Motor neuron (in vitro differentiated cells): ENCODE results near the gene LRP4. TPM values are rescaled to one million over a fixed set of nuclear protein-coding genes. Genes with fewer than 3 reads are reported as not detected.

Experiments used
- ATAC-seq, 8 experiments: fragments of 200-7000 bp; cut with Tn5 transposase; replicated peaks in 6 of 8; 2 replicates each; pipeline ENCODE4 v1.8.0; 2021; ENCODE audit warnings: mild to moderate bottlenecking in 8 of 8, moderate library complexity in 8 of 8
- H3K27ac ChIP-seq, 2 donors: fragments of 250-450 bp; sonication (Bioruptor Pico); 2 replicates each; pipeline ENCODE4 v1.9.0; 2021; ENCODE audit warnings: antibody characterized with exemption in 2 of 2, mild to moderate bottlenecking in 2 of 2, moderate library complexity in 1 of 2
- H3K4me1 ChIP-seq, 2 donors: fragments of 250-450 bp; sonication (Bioruptor Pico); replicated peaks in 1 of 2; 2 replicates each; pipeline ENCODE4 v1.6.1; 2021; ENCODE audit warnings: antibody characterized with exemption in 2 of 2, mild to moderate bottlenecking in 2 of 2, moderate library complexity in 1 of 2
- H3K4me3 ChIP-seq, 5 donors: fragments of 250-450 bp; sonication (Bioruptor Pico); 2 replicates each; pipeline ENCODE4 v1.9.0; 2021; ENCODE audit warnings: antibody characterized with exemption in 5 of 5, mild to moderate bottlenecking in 5 of 5, moderate library complexity in 4 of 5
- WGBS, 10 experiments: fragments of 450-650 bp; shearing (Covaris generic); methylation state at CpG; one replicate each; pipeline ENCODE4 v1.0.0; 2022; 5-methylcytosine and 5-hydroxymethylcytosine counted together
- in situ Hi-C, 9 experiments: fragments of 400-800 bp; cut with MboI; loops; one replicate each; pipeline ENCODE4 v1.15.0; 2021; ENCODE audit warnings: low sequenced_read_pairs in 9 of 9, low pct_unique_long_range_greater_than_20kb in 2 of 9; ENCODE audit not compliant: unreplicated experiment in 9 of 9
- total RNA-seq, 8 experiments: library from RNA; unstranded; fragments of 300-600 nt; gene quantifications; 2 replicates each; pipeline versions ENCODE4 v1.2.3 to v1.2.4, GENCODE V29; 2022

The LRP4 gene
- total RNA-seq, 8 experiments from 2014 or later: 0.94 to 27.7 (median 1.7) TPM

DNA sequence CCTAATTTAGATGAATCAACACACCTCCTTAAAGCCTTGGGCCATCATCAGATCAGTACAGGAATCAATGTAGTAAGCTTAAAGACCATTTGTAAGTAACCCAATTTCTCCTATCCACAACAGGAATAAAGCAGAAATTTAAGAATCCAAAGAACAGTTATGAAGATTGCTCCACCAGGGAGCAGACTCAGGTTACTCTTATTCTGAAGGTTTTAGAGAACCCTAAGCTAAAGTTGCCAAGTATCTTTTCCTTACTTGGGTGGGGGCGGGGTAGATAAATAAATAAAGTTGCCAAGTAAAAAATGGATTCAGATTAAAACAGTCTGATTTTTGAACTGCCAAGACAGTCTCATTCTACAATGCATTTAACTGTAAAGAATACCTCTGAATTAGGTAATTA lies 90.4 kb downstream of the LRP4 start:
- Histone ChIP-seq H3K4me1 (peaks cover 7 to 10% of the 10 kb centered on the region in 2 donors), H3K27ac (no peak overlapping the region), H3K4me3 (no peak overlapping the region)
- in situ Hi-C loops: no loop called here
- no peak for ATAC-seq
- 0 to 100% (median 86%) methylated on average over 1 of the region's 1 CpG; no CpG with 5 or more reads in 4 of the 10 experiments for whole genome bisulfite sequencing, 10 experiments

- peak; percentile 96 to 100 (median 100) for ATAC-seq
- Histone ChIP-seq H3K4me3 (peak overlapping the region; percentile 34 to 51 (median 40)), H3K27ac (no peak overlapping the region), H3K4me1 (peaks cover 7 to 10% of the 10 kb centered on the region in 2 donors)
- 5 to 18% (median 8%) methylated on average over 5 to 16 of the region's 32 CpGs; no CpG with 5 or more reads in 4 of the 10 experiments for WGBS, 10 experiments
- in situ Hi-C loops: no loop called here
Measured at GRCh38 chr11:46826310-46827044, 91.9 kb downstream of the LRP4 start.

GRCh38 chr11:46808799-46809431 lies 109.4 kb downstream of the LRP4 start:
- 76 to 100% (median 89%) methylated on average over 1 to 3 of the region's 3 CpGs for WGBS, 10 experiments
- no peaks in the 10 kb centered on the region for H3K4me1 ChIP-seq
- H3K4me3 ChIP-seq: no peak overlapping the region
- H3K27ac ChIP-seq: no peak overlapping the region
- ATAC-seq: peak in 4 of 8 experiments; percentile 18 to 76 (median 65)
- in situ Hi-C loops: no loop called here

Other genes with a start within 250 kb of the LRP4 start
- 10 to 100 TPM; 15.1 to 48.9 (median 29.9) TPM for gene ARHGAP1, start 217.9 kb downstream of the LRP4 start, total RNA-seq
- gene ZNF408, start 217.5 kb downstream of the LRP4 start, total RNA-seq: 10 to 100 TPM in 7 of 8 experiments, 1 to 10 TPM in 1; 9.5 to 15.6 (median 12.8) TPM
- gene F2, start 199.3 kb downstream of the LRP4 start, total RNA-seq: 1 to 10 TPM in 1 of 8 experiments, under 1 TPM in 1, not detected in 6; 0.14 to 1.1 TPM
- gene CKAP5, start 72.3 kb downstream of the LRP4 start, total RNA-seq: 100 to 1,000 TPM in 2 of 8 experiments, 10 to 100 TPM in 6; 37.8 to 127 (median 93.5) TPM
- gene CSTPP1, start 18.2 kb upstream of the LRP4 start, total RNA-seq: 10 to 100 TPM; 13.2 to 65.9 (median 31.3) TPM